ENCODE measurements around the gene HESX1. TPM values are rescaled to one million over a fixed set of nuclear protein-coding genes. Genes with fewer than 3 reads are reported as not detected.
A peak's percentile ranks its signal among the peaks of the same experiment; 100 is the strongest.

The HESX1 gene
- total RNA-seq, 1 donor from 2014 or later, result 1.2 TPM

GRCh38 chr3:57206423-57206822 is 6.6 kb upstream of the HESX1 start:
- H3K4me1 Mint-ChIP-seq (ENCODE audit: low read depth), result no peaks in the 10 kb centered on the region
- no peak overlapping the region for H3K27ac Mint-ChIP-seq (ENCODE audit: unreplicated experiment)
- no peaks in the 10 kb centered on the region for H3K36me3 Mint-ChIP-seq (ENCODE audit: low read depth)
- no peak overlapping the region for H3K4me3 Mint-ChIP-seq (ENCODE audit: unreplicated experiment)
- TF ChIP-seq CTCF (IDR thresholded peaks at IDR 0.05), result no peak
- no peaks in the 10 kb centered on the region for H3K9me3 Mint-ChIP-seq (ENCODE audit: low read depth)
- no peaks in the 10 kb centered on the region for H3K27me3 Mint-ChIP-seq (ENCODE audit: low read depth)
- DNase-seq (ENCODE audit: low spot score), result no peak

- Mint-ChIP-seq H3K4me3 (ENCODE audit: unreplicated experiment) (no peak overlapping the region), H3K27ac (ENCODE audit: unreplicated experiment) (no peak overlapping the region), H3K36me3 (ENCODE audit: low read depth) (no peaks in the 10 kb centered on the region), H3K27me3 (ENCODE audit: low read depth) (no peaks in the 10 kb centered on the region), H3K4me1 (ENCODE audit: low read depth) (peaks cover 11% of the 10 kb centered on the region), H3K9me3 (ENCODE audit: low read depth) (no peaks in the 10 kb centered on the region)
- TF ChIP-seq CTCF (IDR thresholded peaks at IDR 0.05), result no peak
- no peak for DNase-seq (ENCODE audit: low spot score)
These were observed 5.1 kb downstream of the HESX1 start for GRCh38 chr3:57194641-57195040.

DNA sequence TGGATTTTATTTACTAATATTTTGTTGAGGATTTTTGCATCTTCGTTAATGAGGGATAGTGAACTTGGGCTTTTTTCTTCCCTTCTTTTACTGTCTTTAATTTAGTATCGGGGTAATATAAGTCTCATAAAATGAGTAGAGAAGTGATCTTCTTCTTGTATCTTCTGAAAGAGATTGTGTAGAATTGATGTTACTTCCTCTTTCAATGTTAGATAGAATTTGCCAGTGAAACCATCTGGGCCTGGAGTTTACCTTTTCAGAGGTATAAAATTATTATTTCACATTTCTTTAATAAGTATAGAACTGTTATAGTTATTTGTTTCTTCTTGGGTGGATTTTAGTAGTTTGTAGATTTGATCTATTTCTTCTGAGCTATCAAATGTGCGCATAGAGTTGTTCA is 7.8 kb downstream of the HESX1 start:
- H3K36me3 Mint-ChIP-seq (ENCODE audit: low read depth), result no peaks in the 10 kb centered on the region
- no peak overlapping the region for H3K4me3 Mint-ChIP-seq (ENCODE audit: unreplicated experiment)
- TF ChIP-seq CTCF (IDR thresholded peaks at IDR 0.05), result no peak
- no peak for DNase-seq (ENCODE audit: low spot score)
- no peaks in the 10 kb centered on the region for H3K27me3 Mint-ChIP-seq (ENCODE audit: low read depth)
- H3K4me1 Mint-ChIP-seq (ENCODE audit: low read depth), result peaks cover 10% of the 10 kb centered on the region
- no peaks in the 10 kb centered on the region for H3K9me3 Mint-ChIP-seq (ENCODE audit: low read depth)
- no peak overlapping the region for H3K27ac Mint-ChIP-seq (ENCODE audit: unreplicated experiment)

- Mint-ChIP-seq H3K4me3 (ENCODE audit: unreplicated experiment) (no peak overlapping the region), H3K27me3 (ENCODE audit: low read depth) (peaks cover 1% of the 10 kb centered on the region), H3K36me3 (ENCODE audit: low read depth) (peaks cover 1% of the 10 kb centered on the region), H3K27ac (ENCODE audit: unreplicated experiment) (no peak overlapping the region), H3K4me1 (ENCODE audit: low read depth) (no peaks in the 10 kb centered on the region), H3K9me3 (ENCODE audit: low read depth) (no peaks in the 10 kb centered on the region)
- DNase-seq (ENCODE audit: low spot score), result no peak
- no peak for TF ChIP-seq CTCF (IDR thresholded peaks at IDR 0.05)
These were observed 15.3 kb downstream of the HESX1 start for GRCh38 chr3:57184526-57184925.

- Mint-ChIP-seq H3K9me3 (ENCODE audit: low read depth) (no peaks in the 10 kb centered on the region), H3K4me1 (ENCODE audit: low read depth) (peaks cover 6% of the 10 kb centered on the region), H3K27me3 (ENCODE audit: low read depth) (peaks cover 3% of the 10 kb centered on the region), H3K36me3 (ENCODE audit: low read depth) (no peaks in the 10 kb centered on the region), H3K27ac (ENCODE audit: unreplicated experiment) (no peak overlapping the region), H3K4me3 (ENCODE audit: unreplicated experiment) (no peak overlapping the region)
- DNase-seq (ENCODE audit: low spot score), result no peak
- TF ChIP-seq CTCF (IDR thresholded peaks at IDR 0.05), result peak; percentile 76
These were observed 20.0 kb downstream of the HESX1 start for GRCh38 chr3:57179580-57180410.
